Measurements from ENCODE around the gene ITGBL1.

ITGBL1 gene

GRCh38 chr13:101567841-101568240 lies 115.4 kb downstream of the ITGBL1 start:
- Histone ChIP-seq H3K4me3 (ENCODE audit: low read depth, low read length) (no peak overlapping the region), H3K9me3 (ENCODE audit: control insufficient read depth, insufficient read depth, low read depth, low read length) (no peaks in the 10 kb centered on the region), H3K27ac (ENCODE audit: low read depth, low read length) (no peak overlapping the region), H3K9ac (ENCODE audit: low read length) (no peak overlapping the region), H3K36me3 (ENCODE audit: control insufficient read depth, insufficient read depth, low read length) (no peaks in the 10 kb centered on the region), H3K27me3 (ENCODE audit: control insufficient read depth, insufficient read depth, low read length) (no peaks in the 10 kb centered on the region), H3K4me1 (ENCODE audit: control insufficient read depth, insufficient read depth, low read length) (no peaks in the 10 kb centered on the region)

- Histone ChIP-seq H3K4me3 (ENCODE audit: low read depth, low read length) (no peak overlapping the region), H3K4me1 (ENCODE audit: control insufficient read depth, insufficient read depth, low read length) (peaks cover 4% of the 10 kb centered on the region; the same call in 1 of the 2 replicates), H3K27me3 (ENCODE audit: control insufficient read depth, insufficient read depth, low read length) (no peaks in the 10 kb centered on the region), H3K36me3 (ENCODE audit: control insufficient read depth, insufficient read depth, low read length) (no peaks in the 10 kb centered on the region), H3K9me3 (ENCODE audit: control insufficient read depth, insufficient read depth, low read depth, low read length) (no peaks in the 10 kb centered on the region), H3K9ac (ENCODE audit: low read length) (no peak overlapping the region), H3K27ac (ENCODE audit: low read depth, low read length) (no peak overlapping the region)
Observed at GRCh38 chr13:101569807-101570206, 117.3 kb downstream of the ITGBL1 start.

GRCh38 chr13:101570410-101570809 lies 117.9 kb downstream of the ITGBL1 start:
- H3K27ac ChIP-seq (ENCODE audit: low read depth, low read length): no peak overlapping the region
- no peaks in the 10 kb centered on the region for H3K27me3 ChIP-seq (ENCODE audit: control insufficient read depth, insufficient read depth, low read length)
- H3K4me3 ChIP-seq (ENCODE audit: low read depth, low read length): no peak overlapping the region
- H3K4me1 ChIP-seq (ENCODE audit: control insufficient read depth, insufficient read depth, low read length): peaks cover 4% of the 10 kb centered on the region; the same call in 1 of the 2 replicates
- no peak overlapping the region for H3K9ac ChIP-seq (ENCODE audit: low read length)
- no peaks in the 10 kb centered on the region for H3K9me3 ChIP-seq (ENCODE audit: control insufficient read depth, insufficient read depth, low read depth, low read length)
- H3K36me3 ChIP-seq (ENCODE audit: control insufficient read depth, insufficient read depth, low read length): no peaks in the 10 kb centered on the region

- peaks cover 4% of the 10 kb centered on the region; the same call in 1 of the 2 replicates for H3K4me1 ChIP-seq (ENCODE audit: control insufficient read depth, insufficient read depth, low read length)
- H3K27ac ChIP-seq (ENCODE audit: low read depth, low read length): no peak overlapping the region
- no peaks in the 10 kb centered on the region for H3K27me3 ChIP-seq (ENCODE audit: control insufficient read depth, insufficient read depth, low read length)
- no peaks in the 10 kb centered on the region for H3K9me3 ChIP-seq (ENCODE audit: control insufficient read depth, insufficient read depth, low read depth, low read length)
- H3K36me3 ChIP-seq (ENCODE audit: control insufficient read depth, insufficient read depth, low read length): no peaks in the 10 kb centered on the region
- no peak overlapping the region for H3K9ac ChIP-seq (ENCODE audit: low read length)
- no peak overlapping the region for H3K4me3 ChIP-seq (ENCODE audit: low read depth, low read length)
Observed at GRCh38 chr13:101572456-101572855, 120.0 kb downstream of the ITGBL1 start.

GRCh38 chr13:101575581-101575980 lies 123.1 kb downstream of the ITGBL1 start:
- Histone ChIP-seq H3K4me1 (ENCODE audit: control insufficient read depth, insufficient read depth, low read length) (peaks cover 4% of the 10 kb centered on the region; the same call in 1 of the 2 replicates), H3K27me3 (ENCODE audit: control insufficient read depth, insufficient read depth, low read length) (no peaks in the 10 kb centered on the region), H3K36me3 (ENCODE audit: control insufficient read depth, insufficient read depth, low read length) (no peaks in the 10 kb centered on the region), H3K27ac (ENCODE audit: low read depth, low read length) (no peak overlapping the region), H3K9me3 (ENCODE audit: control insufficient read depth, insufficient read depth, low read depth, low read length) (no peaks in the 10 kb centered on the region), H3K4me3 (ENCODE audit: low read depth, low read length) (no peak overlapping the region), H3K9ac (ENCODE audit: low read length) (no peak overlapping the region)

GRCh38 chr13:101576455-101576854 lies 124.0 kb downstream of the ITGBL1 start:
- Histone ChIP-seq H3K36me3 (ENCODE audit: control insufficient read depth, insufficient read depth, low read length) (no peaks in the 10 kb centered on the region), H3K4me1 (ENCODE audit: control insufficient read depth, insufficient read depth, low read length) (peaks cover 4% of the 10 kb centered on the region; the same call in 1 of the 2 replicates), H3K4me3 (ENCODE audit: low read depth, low read length) (no peak overlapping the region), H3K9me3 (ENCODE audit: control insufficient read depth, insufficient read depth, low read depth, low read length) (no peaks in the 10 kb centered on the region), H3K27ac (ENCODE audit: low read depth, low read length) (no peak overlapping the region), H3K9ac (ENCODE audit: low read length) (no peak overlapping the region), H3K27me3 (ENCODE audit: control insufficient read depth, insufficient read depth, low read length) (no peaks in the 10 kb centered on the region)

- Histone ChIP-seq H3K36me3 (ENCODE audit: control insufficient read depth, insufficient read depth, low read length) (no peaks in the 10 kb centered on the region), H3K4me1 (ENCODE audit: control insufficient read depth, insufficient read depth, low read length) (peaks cover 4% of the 10 kb centered on the region; the same call in 1 of the 2 replicates), H3K27me3 (ENCODE audit: control insufficient read depth, insufficient read depth, low read length) (no peaks in the 10 kb centered on the region), H3K9me3 (ENCODE audit: control insufficient read depth, insufficient read depth, low read depth, low read length) (no peaks in the 10 kb centered on the region), H3K4me3 (ENCODE audit: low read depth, low read length) (no peak overlapping the region), H3K27ac (ENCODE audit: low read depth, low read length) (no peak overlapping the region), H3K9ac (ENCODE audit: low read length) (no peak overlapping the region)
Observed at GRCh38 chr13:101576977-101577376, 124.5 kb downstream of the ITGBL1 start.

- H3K27me3 ChIP-seq (ENCODE audit: control insufficient read depth, insufficient read depth, low read length): no peaks in the 10 kb centered on the region
- no peaks in the 10 kb centered on the region for H3K9me3 ChIP-seq (ENCODE audit: control insufficient read depth, insufficient read depth, low read depth, low read length)
- H3K27ac ChIP-seq (ENCODE audit: low read depth, low read length): no peak overlapping the region
- H3K9ac ChIP-seq (ENCODE audit: low read length): no peak overlapping the region
- no peaks in the 10 kb centered on the region for H3K36me3 ChIP-seq (ENCODE audit: control insufficient read depth, insufficient read depth, low read length)
- H3K4me3 ChIP-seq (ENCODE audit: low read depth, low read length): no peak overlapping the region
- no peaks in the 10 kb centered on the region for H3K4me1 ChIP-seq (ENCODE audit: control insufficient read depth, insufficient read depth, low read length)
Observed at GRCh38 chr13:101579281-101579802, 126.9 kb downstream of the ITGBL1 start.

- no peak overlapping the region for H3K4me3 ChIP-seq (ENCODE audit: low read depth, low read length)
- no peaks in the 10 kb centered on the region for H3K4me1 ChIP-seq (ENCODE audit: control insufficient read depth, insufficient read depth, low read length)
- H3K9me3 ChIP-seq (ENCODE audit: control insufficient read depth, insufficient read depth, low read depth, low read length): no peaks in the 10 kb centered on the region
- H3K27me3 ChIP-seq (ENCODE audit: control insufficient read depth, insufficient read depth, low read length): no peaks in the 10 kb centered on the region
- H3K27ac ChIP-seq (ENCODE audit: low read depth, low read length): no peak overlapping the region
- H3K36me3 ChIP-seq (ENCODE audit: control insufficient read depth, insufficient read depth, low read length): no peaks in the 10 kb centered on the region
- H3K9ac ChIP-seq (ENCODE audit: low read length): no peak overlapping the region
Observed at GRCh38 chr13:101584331-101584730, 131.9 kb downstream of the ITGBL1 start.

- no peaks in the 10 kb centered on the region for H3K36me3 ChIP-seq (ENCODE audit: control insufficient read depth, insufficient read depth, low read length)
- no peak overlapping the region for H3K4me3 ChIP-seq (ENCODE audit: low read depth, low read length)
- H3K9ac ChIP-seq (ENCODE audit: low read length): no peak overlapping the region
- H3K4me1 ChIP-seq (ENCODE audit: control insufficient read depth, insufficient read depth, low read length): no peaks in the 10 kb centered on the region
- H3K27me3 ChIP-seq (ENCODE audit: control insufficient read depth, insufficient read depth, low read length): no peaks in the 10 kb centered on the region
- no peak overlapping the region for H3K27ac ChIP-seq (ENCODE audit: low read depth, low read length)
- no peaks in the 10 kb centered on the region for H3K9me3 ChIP-seq (ENCODE audit: control insufficient read depth, insufficient read depth, low read depth, low read length)
Observed at GRCh38 chr13:101590479-101590878, 138.0 kb downstream of the ITGBL1 start.

- no peaks in the 10 kb centered on the region for H3K36me3 ChIP-seq (ENCODE audit: control insufficient read depth, insufficient read depth, low read length)
- H3K27ac ChIP-seq (ENCODE audit: low read depth, low read length): no peak overlapping the region
- H3K4me1 ChIP-seq (ENCODE audit: control insufficient read depth, insufficient read depth, low read length): no peaks in the 10 kb centered on the region
- H3K9ac ChIP-seq (ENCODE audit: low read length): no peak overlapping the region
- H3K9me3 ChIP-seq (ENCODE audit: control insufficient read depth, insufficient read depth, low read depth, low read length): no peaks in the 10 kb centered on the region
- H3K27me3 ChIP-seq (ENCODE audit: control insufficient read depth, insufficient read depth, low read length): no peaks in the 10 kb centered on the region
- H3K4me3 ChIP-seq (ENCODE audit: low read depth, low read length): no peak overlapping the region
Observed at GRCh38 chr13:101594936-101595335, 142.5 kb downstream of the ITGBL1 start.

GRCh38 chr13:101596803-101597202 lies 144.3 kb downstream of the ITGBL1 start:
- Histone ChIP-seq H3K27me3 (ENCODE audit: control insufficient read depth, insufficient read depth, low read length) (no peaks in the 10 kb centered on the region), H3K27ac (ENCODE audit: low read depth, low read length) (no peak overlapping the region), H3K4me1 (ENCODE audit: control insufficient read depth, insufficient read depth, low read length) (no peaks in the 10 kb centered on the region), H3K36me3 (ENCODE audit: control insufficient read depth, insufficient read depth, low read length) (no peaks in the 10 kb centered on the region), H3K9ac (ENCODE audit: low read length) (no peak overlapping the region), H3K9me3 (ENCODE audit: control insufficient read depth, insufficient read depth, low read depth, low read length) (no peaks in the 10 kb centered on the region), H3K4me3 (ENCODE audit: low read depth, low read length) (no peak overlapping the region)
